BJ (cell line): ENCODE results near the gene RFX5. TPM values are rescaled to one million over a fixed set of nuclear protein-coding genes. Genes with fewer than 3 reads are reported as not detected.

Experiments
- CTCF ChIA-PET: fragments of 350-600 bp; formaldehyde crosslinking; extraction: SDS; loops from one replicate; lab custom pipeline; 2021; ENCODE audit warnings: antibody characterized with exemption, inconsistent platforms; lab: Yijun Ruan, JAX
- POLR2A ChIA-PET: fragments of 300-600 bp; sonication (Branson Sonifier 250); formaldehyde crosslinking; extraction: SDS; loops from one replicate; lab custom pipeline; 2021; ENCODE audit warnings: antibody characterized with exemption; lab: Charles Lee
- DNase-seq: peaks from one replicate; pipeline ENCODE4 v3.0.0-alpha.2; 2011; ENCODE audit warnings: low read depth
- H3K27me3 ChIP-seq: 2 replicates; pipeline ENCODE4 v1.6.0; 2011; ENCODE audit warnings: low read length; ENCODE audit not compliant: control insufficient read depth, insufficient read depth
- H3K36me3 ChIP-seq: 2 replicates; pipeline ENCODE4 v1.5.1; 2011; ENCODE audit warnings: low read length; ENCODE audit not compliant: control insufficient read depth, insufficient read depth
- H3K4me3 ChIP-seq: 2 replicates; pipeline ENCODE4 v1.5.1; 2011; ENCODE audit warnings: low read depth, mild to moderate bottlenecking, control low read depth, low read length
- polyA plus RNA-seq: library from polyadenylated mRNA; depleted of rRNA; stranded (reverse); fragments of >200 nt; gene quantifications from 2 replicates; pipeline ENCODE4 v1.2.3, GENCODE V29; 2011
- TF ChIP-seq, protein P1 (sequence below): IDR thresholded peaks from 2 replicates; pipeline ENCODE4 v1.5.1; 2011; ENCODE audit warnings: low read depth, mild to moderate bottlenecking, control low read depth, inconsistent platforms, low read length, moderate library complexity; ENCODE audit not compliant: insufficient read depth

The RFX5 gene
- polyA plus RNA-seq, 1 experiment, result 29.9 TPM

DNA sequence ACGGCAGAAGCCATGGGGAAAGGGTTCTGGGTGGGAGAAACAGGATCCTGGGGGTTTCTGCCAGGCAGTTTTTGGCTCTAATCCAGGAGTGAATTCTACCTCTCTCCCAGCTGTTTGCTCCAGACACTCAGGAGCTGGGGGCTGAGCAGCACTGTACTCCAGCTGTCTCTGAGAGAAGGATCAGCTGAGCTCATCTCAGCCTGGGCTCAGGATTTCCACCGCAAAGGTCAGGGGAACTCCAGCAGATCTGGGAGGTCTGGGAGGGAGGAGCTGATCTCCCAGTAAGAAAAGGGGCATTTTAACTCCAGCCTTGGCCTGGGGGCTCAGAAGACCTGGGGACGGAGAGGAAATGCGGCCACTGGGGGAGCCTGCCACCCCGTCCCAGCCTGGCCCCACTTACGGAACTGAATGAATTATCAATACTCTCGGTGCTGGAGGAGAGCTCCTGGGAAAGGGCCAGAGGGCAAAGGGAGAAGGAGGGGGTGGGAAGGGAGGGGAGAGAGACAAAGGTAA, 37.2 kb downstream of the RFX5 start:
- CTCF ChIA-PET, result interaction anchor here (0.6 to 5.9 kb wide), 7 partner anchors 8 to 225 kb away, joined by 3 to 44 read pairs (median 5); no protein-coding TSS in a partner anchor

DNA sequence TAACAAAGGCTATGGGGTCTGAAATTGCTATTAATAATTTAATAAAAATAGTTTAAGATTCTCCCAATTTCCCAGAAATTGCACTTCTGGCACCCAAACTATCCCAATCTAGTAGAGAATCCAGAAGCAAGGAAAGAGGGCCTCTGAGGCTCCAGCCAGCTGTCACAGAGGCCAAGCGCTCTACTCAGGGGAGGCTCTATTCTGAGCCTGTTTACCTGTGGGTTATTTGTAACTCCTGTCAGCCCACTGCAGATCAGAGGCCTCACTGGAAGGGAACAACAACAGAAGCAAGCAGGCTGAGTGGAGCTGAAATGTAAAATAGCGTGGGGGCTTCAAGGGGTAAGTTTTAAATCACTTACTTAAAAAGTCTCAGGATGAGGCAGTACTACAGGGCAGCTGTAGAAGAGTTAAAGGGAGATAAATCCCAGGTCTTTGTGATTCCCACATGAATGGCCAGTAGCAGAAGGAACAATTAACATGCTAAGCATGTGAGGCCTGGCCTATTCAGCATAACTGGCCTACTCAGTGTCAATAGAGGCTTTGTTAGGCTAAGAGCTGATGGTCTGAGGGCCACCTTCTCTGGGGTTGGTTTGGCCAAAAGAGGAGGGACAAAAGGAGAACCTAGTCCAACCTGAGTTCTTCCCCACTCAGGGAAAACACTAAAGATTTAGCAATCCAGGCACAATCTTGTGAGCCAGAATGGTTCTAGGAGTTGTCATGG, 52.1 kb downstream of the RFX5 start:
- TF ChIP-seq, protein P1, sequence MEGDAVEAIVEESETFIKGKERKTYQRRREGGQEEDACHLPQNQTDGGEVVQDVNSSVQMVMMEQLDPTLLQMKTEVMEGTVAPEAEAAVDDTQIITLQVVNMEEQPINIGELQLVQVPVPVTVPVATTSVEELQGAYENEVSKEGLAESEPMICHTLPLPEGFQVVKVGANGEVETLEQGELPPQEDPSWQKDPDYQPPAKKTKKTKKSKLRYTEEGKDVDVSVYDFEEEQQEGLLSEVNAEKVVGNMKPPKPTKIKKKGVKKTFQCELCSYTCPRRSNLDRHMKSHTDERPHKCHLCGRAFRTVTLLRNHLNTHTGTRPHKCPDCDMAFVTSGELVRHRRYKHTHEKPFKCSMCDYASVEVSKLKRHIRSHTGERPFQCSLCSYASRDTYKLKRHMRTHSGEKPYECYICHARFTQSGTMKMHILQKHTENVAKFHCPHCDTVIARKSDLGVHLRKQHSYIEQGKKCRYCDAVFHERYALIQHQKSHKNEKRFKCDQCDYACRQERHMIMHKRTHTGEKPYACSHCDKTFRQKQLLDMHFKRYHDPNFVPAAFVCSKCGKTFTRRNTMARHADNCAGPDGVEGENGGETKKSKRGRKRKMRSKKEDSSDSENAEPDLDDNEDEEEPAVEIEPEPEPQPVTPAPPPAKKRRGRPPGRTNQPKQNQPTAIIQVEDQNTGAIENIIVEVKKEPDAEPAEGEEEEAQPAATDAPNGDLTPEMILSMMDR, result no peak
- ChIA-PET CTCF (interaction anchor here (1.5 to 17.3 kb wide), 5 partner anchors 9 to 104 kb away, joined by 3 to 267 read pairs (median 5); partner anchors contain the start of gene PSMB4), POLR2A (no interaction called here)
- H3K27me3 ChIP-seq, result no peaks in the 10 kb centered on the region
- no peak for DNase-seq
- H3K36me3 ChIP-seq, result peaks cover 51% of the 10 kb centered on the region
- H3K4me3 ChIP-seq, result no peak overlapping the region

More for the DNA sequence above, 37.2 kb downstream of the RFX5 start:
- POLR2A ChIA-PET, result interaction anchor here (0.6 to 0.8 kb wide), 2 partner anchors 16 to 75 kb away, joined by 3 read pairs; no protein-coding TSS in a partner anchor
- Histone ChIP-seq H3K4me3 (no peak overlapping the region), H3K36me3 (peaks cover 28% of the 10 kb centered on the region), H3K27me3 (no peaks in the 10 kb centered on the region)
- TF ChIP-seq, protein P1, result no peak
- DNase-seq, result no peak

DNA sequence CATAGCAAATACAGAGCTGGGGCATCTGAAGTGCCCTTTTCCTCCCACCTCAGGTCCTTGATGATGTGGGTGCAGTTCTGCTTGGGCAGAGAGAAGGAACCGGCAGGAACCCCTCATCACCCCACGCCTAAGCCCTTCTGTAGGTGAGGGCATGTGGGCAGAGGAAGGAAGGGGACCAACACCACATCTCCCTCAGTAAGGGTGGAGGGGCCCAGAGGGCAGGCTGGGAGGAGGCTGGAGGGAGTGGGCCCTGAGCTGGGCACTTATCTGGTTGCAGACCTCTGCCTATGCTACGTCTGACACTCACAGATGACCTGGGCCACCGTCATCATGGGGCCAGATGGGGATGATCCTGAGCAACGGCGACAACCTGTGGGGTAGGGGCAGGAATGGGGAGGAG, 54.0 kb downstream of the RFX5 start:
- no peaks in the 10 kb centered on the region for H3K27me3 ChIP-seq
- H3K36me3 ChIP-seq, result peaks cover 53% of the 10 kb centered on the region
- no peak for DNase-seq
- CTCF ChIA-PET, result interaction anchor here (0.7 to 17.3 kb wide), 5 partner anchors 8 to 47 kb away, joined by 3 to 267 read pairs (median 5); no protein-coding TSS in a partner anchor
- no peak overlapping the region for H3K4me3 ChIP-seq
- TF ChIP-seq, protein P1, result no peak
- POLR2A ChIA-PET, result no interaction called here

DNA sequence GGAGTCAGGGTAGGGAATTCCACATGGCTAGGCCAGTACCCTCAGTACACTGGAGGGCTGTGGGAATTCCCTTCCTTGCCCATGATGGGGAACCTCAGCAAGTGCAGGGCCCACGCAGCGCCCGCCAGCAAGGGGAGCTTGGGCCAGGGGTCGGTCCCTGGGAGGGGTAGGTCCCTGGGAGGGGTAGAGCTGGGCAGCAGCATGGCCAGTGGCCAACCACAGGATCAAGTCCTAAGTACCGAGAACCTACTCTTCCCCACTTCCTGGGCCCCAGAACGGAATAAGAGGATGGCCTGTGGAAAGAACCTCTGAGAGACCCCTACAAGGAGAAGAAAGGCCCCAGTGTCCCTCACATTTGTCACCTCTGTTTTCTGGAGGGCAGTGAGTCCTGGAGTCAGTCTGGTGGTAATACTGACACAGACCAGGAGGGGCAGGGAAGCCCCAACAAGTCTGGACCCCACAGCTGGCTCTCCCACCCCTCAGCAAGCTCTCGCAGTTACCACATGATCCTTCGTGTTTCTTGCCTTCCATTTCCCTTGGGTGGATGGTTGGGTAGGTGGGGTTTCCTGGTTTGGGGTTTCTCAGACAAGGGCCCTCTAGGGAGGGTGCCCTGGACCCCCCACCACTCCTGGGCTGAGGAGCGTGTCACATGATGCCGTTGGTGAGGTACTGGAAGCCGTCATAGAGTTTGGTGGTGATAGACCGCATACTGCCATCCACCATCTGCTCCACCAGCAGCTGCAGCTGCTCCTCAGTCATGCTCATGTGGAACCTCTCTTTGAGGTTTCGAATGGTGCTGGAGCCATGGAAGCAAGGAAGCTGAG, 54.6 kb downstream of the RFX5 start:
- ChIA-PET POLR2A (no interaction called here), CTCF (interaction anchor here (0.7 to 17.3 kb wide), 6 partner anchors 8 to 48 kb away, joined by 3 to 267 read pairs (median 4); no protein-coding TSS in a partner anchor)
- TF ChIP-seq, protein P1, result no peak
- no peak for DNase-seq
- Histone ChIP-seq H3K36me3 (peaks cover 58% of the 10 kb centered on the region), H3K4me3 (no peak overlapping the region), H3K27me3 (no peaks in the 10 kb centered on the region)
